Mesodermal cell (in vitro differentiated cells): Measurements from ENCODE around the gene THSD7B.
"Not testable (repeated sequence)": the region's sequence is repeated elsewhere in the genome, so short reads cannot be mapped to it uniquely, and the experiment has no call there.

ENCODE experiments used
- H3K27ac ChIP-seq: 2 replicates; pipeline ENCODE4 v1.7.0; 2013; ENCODE audit warnings: mild to moderate bottlenecking, low read depth, low read length, moderate library complexity; ENCODE audit not compliant: severe bottlenecking
- H3K36me3 ChIP-seq: 2 replicates; pipeline ENCODE4 v1.7.1; 2013; ENCODE audit warnings: mild to moderate bottlenecking, low read length, moderate library complexity; ENCODE audit not compliant: control insufficient read depth, insufficient read depth
- H3K4me1 ChIP-seq: one replicate; pipeline ENCODE4 v1.7.1; 2013; ENCODE audit warnings: mild to moderate bottlenecking, low read length; ENCODE audit not compliant: insufficient read depth, control insufficient read depth, poor library complexity, severe bottlenecking
- H3K4me3 ChIP-seq: 2 replicates; pipeline ENCODE4 v1.7.0; 2013; ENCODE audit warnings: low read length, control low read depth, mild to moderate bottlenecking; ENCODE audit not compliant: insufficient read depth, poor library complexity, severe bottlenecking; ENCODE audit errors: extremely low read depth
- H3K9me3 ChIP-seq: 2 replicates; pipeline ENCODE4 v1.7.1; 2013; ENCODE audit warnings: mild to moderate bottlenecking, low read length, moderate library complexity; ENCODE audit not compliant: control insufficient read depth
- WGBS, 2 experiments: methylation state at CpG; one replicate each; pipeline ENCODE4 v1.1.5; 2013; ENCODE audit warnings: missing lambda C conversion rate in 2 of 2; ENCODE audit not compliant: insufficient coverage in 2 of 2; 5-methylcytosine and 5-hydroxymethylcytosine counted together

The THSD7B gene

GRCh38 chr2:137547842-137548241 lies 782.5 kb downstream of the THSD7B start:
- Histone ChIP-seq H3K4me3 (no peak overlapping the region), H3K9me3 (no peaks in the 10 kb centered on the region), H3K4me1 (no peaks in the 10 kb centered on the region), H3K27ac (no peak overlapping the region), H3K36me3 (no peaks in the 10 kb centered on the region)
- WGBS, 2 experiments = 80 to 100% methylated on average over 1 of the region's 6 CpGs

GRCh38 chr2:137566387-137566786 lies 801.0 kb downstream of the THSD7B start:
- no CpG with 5 or more reads among the region's 1 CpG for WGBS, 2 experiments
- Histone ChIP-seq H3K27ac (no peak overlapping the region), H3K36me3 (no peaks in the 10 kb centered on the region), H3K4me1 (no peaks in the 10 kb centered on the region), H3K4me3 (no peak overlapping the region), H3K9me3 (no peaks in the 10 kb centered on the region)

GRCh38 chr2:137570484-137570883 lies 805.1 kb downstream of the THSD7B start:
- no peaks in the 10 kb centered on the region for H3K9me3 ChIP-seq
- H3K4me3 ChIP-seq = no peak overlapping the region
- WGBS, 2 experiments = 86% methylated on average over 1 of the region's 3 CpGs; no CpG with 5 or more reads in 1 of the 2 experiments
- no peaks in the 10 kb centered on the region for H3K36me3 ChIP-seq
- H3K27ac ChIP-seq = no peak overlapping the region
- no peaks in the 10 kb centered on the region for H3K4me1 ChIP-seq

DNA sequence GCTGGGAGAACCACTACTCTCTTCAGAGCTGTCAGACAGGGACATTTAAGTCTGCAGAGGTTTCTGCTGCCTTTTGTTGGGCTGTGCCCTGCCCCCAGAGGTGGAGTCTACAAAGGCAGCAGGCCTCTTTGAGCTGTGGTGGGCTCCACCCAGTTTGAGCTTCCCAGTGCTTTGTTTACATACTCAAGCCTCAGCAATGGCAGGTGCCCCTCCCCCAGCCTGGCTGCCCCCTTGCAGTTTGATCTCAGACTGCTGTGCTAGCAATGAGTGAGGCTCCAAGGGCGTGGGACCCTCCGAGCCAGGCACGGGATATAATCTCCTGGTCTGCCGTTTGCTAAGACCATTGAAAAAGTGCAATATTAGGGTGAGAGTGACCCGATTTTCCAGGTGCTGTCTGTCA lies 822.5 kb downstream of the THSD7B start:
- WGBS, 2 experiments = 96% methylated on average over 5 of the region's 5 CpGs

DNA sequence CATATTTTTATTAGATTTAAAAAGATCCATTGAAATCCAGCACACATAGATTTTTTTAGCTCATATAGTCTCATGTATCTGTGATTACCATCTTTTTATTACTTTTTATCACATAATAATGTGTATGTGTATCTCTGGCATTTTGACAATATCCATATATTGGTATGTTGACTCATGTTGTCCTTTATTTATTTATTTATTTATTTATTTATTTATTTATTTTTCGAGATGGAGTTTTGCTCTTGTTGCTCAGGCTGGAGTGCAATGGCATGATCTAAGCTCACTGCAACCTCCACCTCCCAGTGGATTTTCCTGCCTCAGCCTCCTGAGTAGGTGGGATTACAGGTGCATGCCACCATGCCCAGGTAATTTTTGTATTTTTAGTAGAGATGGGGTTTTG lies 823.2 kb downstream of the THSD7B start:
- H3K4me3 ChIP-seq, H3K27ac ChIP-seq, H3K9me3 ChIP-seq, H3K4me1 ChIP-seq, H3K36me3 ChIP-seq: not testable (repeated sequence)
- WGBS, 2 experiments = no CpG with 5 or more reads among the region's 1 CpG

More for the DNA sequence above, 822.5 kb downstream of the THSD7B start:
- not testable (repeated sequence) for H3K27ac ChIP-seq, H3K4me1 ChIP-seq, H3K36me3 ChIP-seq, H3K9me3 ChIP-seq, H3K4me3 ChIP-seq

DNA sequence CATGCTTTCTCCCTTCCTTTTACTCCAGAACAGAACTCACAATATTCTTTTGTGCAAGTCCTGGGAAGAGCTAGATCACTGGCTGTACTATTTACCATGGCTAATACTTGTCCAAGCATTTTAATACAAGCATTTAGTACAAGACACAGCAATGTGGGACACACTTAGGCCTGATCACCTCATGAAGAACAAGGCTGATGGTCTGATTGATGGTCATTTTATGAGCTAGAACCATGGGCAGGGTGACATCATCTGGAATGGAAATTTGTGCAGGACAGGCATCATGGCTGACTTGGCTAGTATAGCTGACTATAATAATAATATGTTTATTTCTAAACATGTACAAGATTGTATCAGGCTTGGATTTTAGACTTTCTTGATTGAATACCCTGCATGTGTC lies 824.8 kb downstream of the THSD7B start:
- Histone ChIP-seq H3K4me3 (no peak overlapping the region), H3K36me3 (no peaks in the 10 kb centered on the region), H3K4me1 (no peaks in the 10 kb centered on the region), H3K27ac (no peak overlapping the region), H3K9me3 (no peaks in the 10 kb centered on the region)

GRCh38 chr2:137607722-137608318 lies 842.5 kb downstream of the THSD7B start:
- H3K4me1 ChIP-seq = no peaks in the 10 kb centered on the region
- H3K9me3 ChIP-seq = no peaks in the 10 kb centered on the region
- no peak overlapping the region for H3K27ac ChIP-seq
- no peak overlapping the region for H3K4me3 ChIP-seq
- H3K36me3 ChIP-seq = no peaks in the 10 kb centered on the region
- 80 to 89% methylated on average over 1 to 2 of the region's 2 CpGs for WGBS, 2 experiments

- 63 to 83% methylated on average over 4 of the region's 4 CpGs for WGBS, 2 experiments
- Histone ChIP-seq H3K4me1 (no peaks in the 10 kb centered on the region), H3K27ac (no peak overlapping the region), H3K9me3 (no peaks in the 10 kb centered on the region), H3K4me3 (no peak overlapping the region), H3K36me3 (no peaks in the 10 kb centered on the region)
Measured at GRCh38 chr2:137638932-137639331, 873.6 kb downstream of the THSD7B start.

DNA sequence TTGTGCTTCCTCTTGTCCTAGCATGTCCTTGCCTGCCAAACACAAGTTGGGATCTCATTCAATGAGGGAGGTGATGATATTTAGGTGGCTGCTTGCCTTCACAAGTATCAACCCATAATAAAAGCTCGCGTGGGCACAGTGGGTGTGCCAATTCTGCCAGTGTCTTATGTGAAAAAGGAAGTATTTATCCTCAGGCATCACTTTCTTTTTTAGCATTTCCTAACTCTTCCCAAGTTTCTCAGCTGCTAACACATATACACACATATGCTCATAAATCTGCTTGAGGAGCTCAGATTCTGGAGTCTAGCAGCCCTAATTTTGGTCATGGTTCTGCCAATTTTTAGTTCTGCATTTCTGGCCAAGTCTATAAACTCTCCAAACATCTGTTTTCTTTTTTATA lies 879.4 kb downstream of the THSD7B start:
- Histone ChIP-seq H3K36me3 (no peaks in the 10 kb centered on the region), H3K4me3 (no peak overlapping the region)
- no CpG with 5 or more reads among the region's 2 CpGs for WGBS, 2 experiments

GRCh38 chr2:137654046-137654445 lies 888.7 kb downstream of the THSD7B start:
- Histone ChIP-seq H3K36me3 (no peaks in the 10 kb centered on the region), H3K9me3 (no peaks in the 10 kb centered on the region), H3K4me1 (no peaks in the 10 kb centered on the region), H3K4me3 (no peak overlapping the region), H3K27ac (no peak overlapping the region)
- 100% methylated on average over 1 of the region's 2 CpGs for WGBS, 2 experiments

More for the DNA sequence above, 879.4 kb downstream of the THSD7B start:
- Histone ChIP-seq H3K9me3 (no peaks in the 10 kb centered on the region), H3K4me1 (no peaks in the 10 kb centered on the region), H3K27ac (no peak overlapping the region)

GRCh38 chr2:137655814-137656213 lies 890.5 kb downstream of the THSD7B start:
- H3K4me3 ChIP-seq = no peak overlapping the region
- 100% methylated on average over 1 of the region's 3 CpGs; no CpG with 5 or more reads in 1 of the 2 experiments for WGBS, 2 experiments

More at GRCh38 chr2:137655814-137656213, 890.5 kb downstream of the THSD7B start:
- H3K9me3 ChIP-seq = no peaks in the 10 kb centered on the region
- no peaks in the 10 kb centered on the region for H3K4me1 ChIP-seq
- no peak overlapping the region for H3K27ac ChIP-seq
- no peaks in the 10 kb centered on the region for H3K36me3 ChIP-seq
